Esophagus squamous epithelium (tissue), 5 donors: ENCODE results near the gene ASAP2. TPM values are rescaled to one million over a fixed set of nuclear protein-coding genes. Genes with fewer than 3 reads are reported as not detected.

Experiments used
- DNase-seq: peaks from one replicate; lab custom pipeline; 2025; lab: John Stamatoyannopoulos, UW
- H3K27ac ChIP-seq, 4 donors: fragments of 200-600 bp; sonication (generic); one replicate each; pipeline ENCODE4 v1.5.1; 2016 to 2019; ENCODE audit warnings: mild to moderate bottlenecking in 1 of 4
- H3K27me3 ChIP-seq, 4 donors: fragments of 200-600 bp; sonication (generic); 1 replicate in 3 of 4; 2 replicates in 1 of 4; pipeline versions ENCODE4 v1.5.1 to v1.6.0; 2017 to 2021; ENCODE audit warnings: antibody characterized with exemption in 1 of 4
- H3K36me3 ChIP-seq, 3 donors: fragments of 200-600 bp; sonication (generic); one replicate each; pipeline ENCODE4 v1.5.1; 2016 to 2019
- H3K4me1 ChIP-seq, 3 donors: fragments of 200-600 bp; sonication (generic); one replicate each; pipeline ENCODE4 v1.5.1; 2017 to 2019
- H3K4me3 ChIP-seq, 4 donors: fragments of 200-600 bp; sonication (generic); 1 replicate in 3 of 4; 2 replicates in 1 of 4; pipeline ENCODE4 v1.5.1; 2016 to 2019; ENCODE audit warnings: mild to moderate bottlenecking in 2 of 4, moderate library complexity in 1 of 4
- H3K9me3 ChIP-seq, 3 donors: fragments of 200-600 bp; sonication (generic); one replicate each; pipeline ENCODE4 v1.5.1; 2016 to 2019
- CTCF ChIP-seq, 6 experiments: fragments of 450-650 bp in 4 of 6; fragments of 200-600 bp in 2 of 6; sonication (generic) in 2 of 6; IDR thresholded peaks; one replicate each; pipeline ENCODE4 v1.5.1; 2016 to 2019; ENCODE audit warnings: antibody characterized with exemption in 6 of 6, mild to moderate bottlenecking in 4 of 6, moderate library complexity in 4 of 6
- POLR2A ChIP-seq, 4 donors: fragments of 450-650 bp; IDR thresholded peaks; one replicate each; pipeline ENCODE4 v1.6.1; 2017; ENCODE audit warnings: antibody characterized with exemption in 4 of 4, mild to moderate bottlenecking in 4 of 4, moderate library complexity in 3 of 4
- WGBS, 2 donors: methylation state at CpG; one replicate each; pipeline ENCODE4 v1.1.5; 2018; 5-methylcytosine and 5-hydroxymethylcytosine counted together
- intact Hi-C: fragments of 100-400 bp; cut with DNase I; formaldehyde crosslinking; loops from one replicate; pipeline ENCODE4 v1.15.0; 2022
- total RNA-seq, 4 donors: library from RNA; depleted of rRNA; stranded (reverse); fragments of >200 nt; gene quantifications; one replicate each; pipeline ENCODE4 v1.1.0, GENCODE V29; 2016
- donor health status: DM: yes; HTN: yes; CAD: no.

Gene ASAP2
- 10 to 100 TPM in 1 of 4 donors, 1 to 10 TPM in 3; 3.3 to 15.3 (median 6.9) TPM for total RNA-seq

DNA sequence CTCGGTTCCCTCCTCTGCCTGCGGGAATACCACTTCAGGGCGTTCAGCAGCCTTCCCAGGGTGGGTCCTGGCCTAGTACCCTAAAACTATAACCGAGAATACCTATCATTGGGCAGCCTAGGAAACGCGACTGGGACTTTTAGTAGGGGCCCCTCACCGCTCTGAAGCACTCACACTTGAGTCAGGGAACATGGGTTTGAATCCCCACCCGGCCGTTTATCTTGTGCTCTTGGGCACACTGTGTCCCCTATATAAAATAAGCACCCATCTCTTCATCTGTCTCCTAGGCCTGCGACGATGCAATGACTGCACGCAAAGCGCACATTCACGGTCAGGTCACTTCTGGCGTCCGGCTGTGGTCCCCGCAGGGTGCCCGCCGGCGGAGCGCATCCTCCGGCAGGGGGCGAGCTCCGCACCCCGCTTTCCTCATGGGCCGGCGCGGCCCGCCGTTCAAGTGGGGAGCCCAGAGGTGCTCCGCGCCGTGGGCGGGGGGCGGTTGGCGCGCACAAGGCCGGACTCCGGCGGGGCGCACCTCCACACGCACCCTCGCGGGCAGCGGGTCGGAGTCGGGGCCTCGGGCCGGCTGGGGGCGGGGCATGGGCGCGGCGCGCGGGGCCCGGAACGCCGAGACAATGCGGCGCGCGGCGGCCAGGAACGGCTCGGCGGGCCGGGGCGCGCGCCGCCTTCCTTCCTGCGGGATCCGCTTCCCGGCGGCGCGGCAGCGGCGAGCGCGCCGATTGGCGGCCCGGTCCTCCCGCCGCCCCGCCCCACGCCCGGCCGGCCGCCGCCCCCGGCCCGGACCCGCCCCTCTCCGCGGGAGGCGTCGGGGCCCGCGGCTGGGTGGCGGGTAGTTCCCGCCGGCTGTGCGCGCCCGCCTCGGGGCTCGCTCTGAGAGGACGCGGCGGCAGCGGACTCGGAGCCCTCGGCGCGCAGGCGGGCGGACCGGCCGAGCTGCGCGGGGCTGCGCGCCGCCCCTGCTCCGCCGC, at the start of gene ASAP2:
ASAP2 (plus strand) TSS at position 850 of the 986 bp plus-strand sequence. CDS start 293 bp downstream, outside the sequence.
- Histone ChIP-seq H3K36me3 (no peaks in the 10 kb centered on the region), H3K4me3 (peak within 1 kb of the TSS; percentile 59 to 81 (median 70)), H3K27me3 (peaks cover 0 to 9% (median 0%) of the 10 kb centered on the region in 4 donors), H3K4me1 (peaks cover 7 to 46% (median 14%) of the 10 kb centered on the region in 3 donors), H3K9me3 (no peaks in the 10 kb centered on the region), H3K27ac (peak within 1 kb of the TSS; percentile 83 to 96 (median 88))
- no peak for DNase-seq
- TF ChIP-seq POLR2A (IDR thresholded peaks at IDR 0.05) (peak in 1 of 4 donors; percentile 43), CTCF (IDR thresholded peaks at IDR 0.05) (peak; percentile 35 to 88 (median 83))
- 10 to 12% methylated on average over 6 to 8 of the region's 128 CpGs for WGBS, 2 donors
- intact Hi-C loops = loop anchor here (10.0 kb wide), 1 partner anchor 129 kb away; no protein-coding TSS in a partner anchor

DNA sequence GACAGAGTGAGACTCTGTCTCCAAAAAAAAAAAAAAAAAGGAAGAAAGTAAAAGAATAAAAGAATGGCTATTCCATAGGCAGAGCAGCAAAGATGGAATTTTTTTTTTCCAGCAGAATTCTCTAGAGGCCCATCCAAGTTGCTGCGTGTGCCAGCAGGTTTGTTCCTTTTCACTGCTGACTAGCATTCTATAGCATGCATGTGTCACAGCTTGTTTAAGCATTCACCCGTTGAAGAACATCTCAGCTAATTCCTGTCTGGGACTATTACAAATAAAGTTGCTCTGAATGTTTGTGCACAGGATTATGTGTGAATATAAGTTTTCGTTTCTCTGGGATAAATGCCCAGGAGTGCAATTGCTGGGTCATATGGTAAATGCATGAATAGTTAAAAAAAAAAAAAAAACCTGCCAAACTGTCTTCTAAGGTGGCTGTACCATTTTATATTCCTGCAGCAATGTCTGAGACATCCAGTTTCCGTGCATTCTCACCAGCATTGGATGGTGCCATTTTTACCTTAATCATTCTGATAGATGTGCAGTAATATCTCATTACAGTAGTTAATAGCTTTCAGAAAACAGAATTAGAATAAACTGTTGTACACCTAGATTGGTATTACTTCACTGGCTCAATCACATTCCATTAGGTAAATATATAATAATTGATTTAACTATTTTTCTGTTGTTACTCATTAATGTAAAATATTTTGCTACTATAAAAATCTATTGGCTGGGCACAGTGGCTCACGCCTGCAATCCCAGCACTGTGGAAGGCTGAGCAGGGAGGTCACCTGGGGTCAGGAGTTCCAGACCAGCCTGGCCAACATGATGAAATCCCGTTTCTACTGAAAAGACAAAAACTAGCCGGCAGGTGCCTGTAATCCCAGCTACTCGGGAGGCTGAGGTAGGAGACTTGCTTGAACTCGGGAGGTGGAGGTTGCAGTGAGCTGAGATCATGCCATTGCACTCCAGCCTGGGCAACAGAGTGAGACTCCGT, 47.5 kb upstream of the ASAP2 start:
- Histone ChIP-seq H3K4me3 (no peak overlapping the region), H3K36me3 (no peaks in the 10 kb centered on the region), H3K27me3 (peaks cover 0 to 12% (median 0%) of the 10 kb centered on the region in 4 donors), H3K9me3 (no peaks in the 10 kb centered on the region), H3K27ac (no peak overlapping the region), H3K4me1 (peaks cover 10 to 41% (median 18%) of the 10 kb centered on the region in 3 donors)
- WGBS, 2 donors = 26 to 38% methylated on average over 6 of the region's 10 CpGs
- TF ChIP-seq CTCF (IDR thresholded peaks at IDR 0.05) (no peak), POLR2A (IDR thresholded peaks at IDR 0.05) (no peak)
- intact Hi-C loops = no loop called here
- no peak for DNase-seq

DNA sequence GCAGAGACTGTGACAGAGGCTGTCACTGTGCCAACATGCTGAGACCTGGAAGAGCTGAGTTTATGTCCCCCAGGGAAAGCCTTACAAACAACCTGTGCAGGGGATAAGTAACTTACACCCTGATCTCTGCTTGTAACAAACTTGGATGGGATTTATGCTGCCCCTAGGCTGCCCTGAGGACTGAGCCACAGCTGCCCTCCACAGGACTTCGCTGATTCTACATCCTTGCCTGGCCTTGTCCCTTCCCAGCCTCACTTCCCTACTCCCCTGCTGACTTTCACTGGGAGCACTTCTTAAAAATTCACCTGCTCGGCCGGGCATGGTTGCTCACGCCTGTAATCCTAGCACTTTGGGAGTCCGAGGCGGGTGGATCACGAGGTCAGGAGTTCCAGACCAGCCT, 45.9 kb upstream of the ASAP2 start:
- H3K27me3 ChIP-seq = peaks cover 0 to 2% (median 0%) of the 10 kb centered on the region in 4 donors
- TF ChIP-seq CTCF (IDR thresholded peaks at IDR 0.05) = no peak
- TF ChIP-seq POLR2A (IDR thresholded peaks at IDR 0.05) = no peak
- intact Hi-C loops = no loop called here
- H3K9me3 ChIP-seq = no peaks in the 10 kb centered on the region
- peaks cover 14 to 56% (median 26%) of the 10 kb centered on the region in 3 donors for H3K4me1 ChIP-seq
- no peaks in the 10 kb centered on the region for H3K36me3 ChIP-seq
- H3K27ac ChIP-seq = no peak overlapping the region
- no peak for DNase-seq
- H3K4me3 ChIP-seq = no peak overlapping the region
- 38 to 85% methylated on average over 1 to 4 of the region's 7 CpGs for WGBS, 2 donors

DNA sequence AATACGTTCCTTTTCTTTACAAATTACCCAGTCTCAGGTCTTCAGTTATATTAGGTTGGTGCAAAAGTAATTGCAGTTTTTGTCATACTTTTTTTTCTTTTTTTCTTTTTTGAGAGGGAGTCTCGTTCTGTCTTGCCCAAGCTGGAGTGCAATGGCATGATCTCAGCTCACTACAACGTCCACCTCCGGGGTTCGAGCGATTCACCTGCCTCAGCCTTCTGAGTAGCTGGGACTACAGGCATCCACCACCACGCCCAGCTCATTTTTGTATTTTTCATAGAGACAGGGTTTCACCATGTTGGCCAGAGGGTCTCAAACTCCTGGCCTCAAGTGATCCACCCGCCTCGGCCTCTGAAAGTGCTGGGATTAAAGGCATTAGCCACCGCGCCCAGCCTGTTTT, 43.8 kb upstream of the ASAP2 start:
- no peak for TF ChIP-seq CTCF (IDR thresholded peaks at IDR 0.05)
- no peak for TF ChIP-seq POLR2A (IDR thresholded peaks at IDR 0.05)
- no peaks in the 10 kb centered on the region for H3K9me3 ChIP-seq
- peak overlapping the region in 3 of 4 donors; percentile 44 to 74 (median 67) for H3K27ac ChIP-seq
- H3K27me3 ChIP-seq = no peaks in the 10 kb centered on the region
- 42 to 46% methylated on average over 9 to 10 of the region's 11 CpGs for WGBS, 2 donors
- intact Hi-C loops = no loop called here
- H3K36me3 ChIP-seq = no peaks in the 10 kb centered on the region
- H3K4me3 ChIP-seq = no peak overlapping the region
- DNase-seq = no peak
- H3K4me1 ChIP-seq = peaks cover 14 to 73% (median 36%) of the 10 kb centered on the region in 3 donors
